ENCODE data around the gene KCNJ10.

The KCNJ10 gene

GRCh38 chr1:159993911-159994310 is 76.0 kb downstream of the KCNJ10 start:
- H3K4me3 ChIP-seq (ENCODE audit: low read depth, low read length) = no peak overlapping the region
- DNase-seq (ENCODE audit: low read depth) = no peak
- TF ChIP-seq CTCF (IDR thresholded peaks at IDR 0.05; ENCODE audit: insufficient read depth, low read depth, low read length, missing control alignments) = no peak

GRCh38 chr1:159992161-159992560 is 77.8 kb downstream of the KCNJ10 start:
- no peak for DNase-seq (ENCODE audit: low read depth)
- no peak overlapping the region for H3K4me3 ChIP-seq (ENCODE audit: low read depth, low read length)
- TF ChIP-seq CTCF (IDR thresholded peaks at IDR 0.05; ENCODE audit: insufficient read depth, low read depth, low read length, missing control alignments) = no peak

GRCh38 chr1:159991513-159991912 is 78.4 kb downstream of the KCNJ10 start:
- peak; percentile 17 for DNase-seq (ENCODE audit: low read depth)
- TF ChIP-seq CTCF (IDR thresholded peaks at IDR 0.05; ENCODE audit: insufficient read depth, low read depth, low read length, missing control alignments) = no peak
- no peak overlapping the region for H3K4me3 ChIP-seq (ENCODE audit: low read depth, low read length)

GRCh38 chr1:159990005-159990404 is 80.0 kb downstream of the KCNJ10 start:
- TF ChIP-seq CTCF (IDR thresholded peaks at IDR 0.05; ENCODE audit: insufficient read depth, low read depth, low read length, missing control alignments) = no peak
- no peak for DNase-seq (ENCODE audit: low read depth)
- no peak overlapping the region for H3K4me3 ChIP-seq (ENCODE audit: low read depth, low read length)

GRCh38 chr1:159989581-159989980 is 80.4 kb downstream of the KCNJ10 start:
- no peak overlapping the region for H3K4me3 ChIP-seq (ENCODE audit: low read depth, low read length)
- TF ChIP-seq CTCF (IDR thresholded peaks at IDR 0.05; ENCODE audit: insufficient read depth, low read depth, low read length, missing control alignments) = no peak
- DNase-seq (ENCODE audit: low read depth) = no peak

- DNase-seq (ENCODE audit: low read depth) = no peak
- TF ChIP-seq CTCF (IDR thresholded peaks at IDR 0.05; ENCODE audit: insufficient read depth, low read depth, low read length, missing control alignments) = no peak
- no peak overlapping the region for H3K4me3 ChIP-seq (ENCODE audit: low read depth, low read length)
Measured at GRCh38 chr1:159988006-159988405, 82.0 kb downstream of the KCNJ10 start.

GRCh38 chr1:159987186-159987585 is 82.8 kb downstream of the KCNJ10 start:
- DNase-seq (ENCODE audit: low read depth) = no peak
- no peak overlapping the region for H3K4me3 ChIP-seq (ENCODE audit: low read depth, low read length)
- no peak for TF ChIP-seq CTCF (IDR thresholded peaks at IDR 0.05; ENCODE audit: insufficient read depth, low read depth, low read length, missing control alignments)
